HG03025 (cell line): ENCODE measurements around the gene RBAK.
A peak's percentile ranks its signal among the peaks of the same experiment; 100 is the strongest.
"Not testable (repeated sequence)": the region's sequence is repeated elsewhere in the genome, so short reads cannot be mapped to it uniquely, and the experiment has no call there.

Source experiments
- ATAC-seq: cut with Tn5 transposase; IDR thresholded peaks from one replicate; pipeline ENCODE4 v1.9.1; 2021; ENCODE audit warnings: mild to moderate bottlenecking, moderate library complexity; ENCODE audit not compliant: unreplicated experiment, low FRiP score

The RBAK gene

DNA sequence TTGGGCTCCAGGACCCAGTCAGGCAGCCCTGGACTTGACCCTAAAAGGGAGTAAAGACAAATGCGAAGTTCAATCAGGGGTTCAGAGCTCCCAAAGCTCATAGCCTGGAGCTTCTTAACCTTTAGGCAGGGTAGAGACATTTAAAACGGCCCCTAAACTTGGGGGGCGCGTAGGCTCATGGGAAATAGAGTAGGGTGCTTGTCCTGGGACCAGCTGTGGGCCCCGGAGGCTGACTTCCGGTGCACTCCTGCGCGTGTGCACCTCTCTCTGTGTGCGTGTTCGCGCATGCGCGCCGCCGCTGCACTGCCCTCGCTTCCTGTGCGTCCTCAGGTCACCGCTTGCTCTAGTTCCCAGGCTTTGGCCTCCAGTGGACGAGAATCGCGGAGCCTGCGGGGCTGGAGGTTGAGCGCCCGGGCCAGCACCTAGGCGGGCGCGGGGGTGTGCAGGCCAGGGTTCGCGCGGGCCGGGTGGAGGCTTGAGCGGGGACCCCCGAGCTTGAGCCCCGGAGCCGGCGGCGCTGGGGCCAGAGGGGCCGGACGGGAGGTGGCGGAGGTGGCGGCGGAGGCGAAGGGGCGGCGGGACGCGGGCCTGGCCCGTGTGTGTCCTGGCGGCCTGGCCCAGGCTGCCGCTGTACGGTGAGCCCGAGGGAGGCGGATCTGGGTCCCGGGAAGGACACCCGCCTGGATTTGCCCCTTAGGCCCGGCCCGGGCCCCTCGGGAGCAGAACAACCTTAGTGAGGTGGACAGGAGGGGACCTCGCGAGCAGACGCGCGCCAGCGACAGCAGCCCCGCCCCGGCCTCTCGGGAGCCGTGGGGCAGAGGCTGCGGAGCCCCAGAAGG, at the start of gene RBAK:
Gene RBAK, plus strand, starts transcription at position 303 of the 839 bp plus-strand sequence. CDS start 2,217 bp downstream, outside the sequence.
- ATAC-seq = peak; percentile 99

GRCh38 chr7:4996696-4997222, 48.9 kb upstream of the RBAK start:
- no peak for ATAC-seq

- no peak for ATAC-seq
Observed at GRCh38 chr7:4998244-4998643, 47.4 kb upstream of the RBAK start.

GRCh38 chr7:4998910-4999309, 46.8 kb upstream of the RBAK start:
- ATAC-seq = no peak

GRCh38 chr7:4999369-4999950, 46.2 kb upstream of the RBAK start:
- ATAC-seq = no peak

DNA sequence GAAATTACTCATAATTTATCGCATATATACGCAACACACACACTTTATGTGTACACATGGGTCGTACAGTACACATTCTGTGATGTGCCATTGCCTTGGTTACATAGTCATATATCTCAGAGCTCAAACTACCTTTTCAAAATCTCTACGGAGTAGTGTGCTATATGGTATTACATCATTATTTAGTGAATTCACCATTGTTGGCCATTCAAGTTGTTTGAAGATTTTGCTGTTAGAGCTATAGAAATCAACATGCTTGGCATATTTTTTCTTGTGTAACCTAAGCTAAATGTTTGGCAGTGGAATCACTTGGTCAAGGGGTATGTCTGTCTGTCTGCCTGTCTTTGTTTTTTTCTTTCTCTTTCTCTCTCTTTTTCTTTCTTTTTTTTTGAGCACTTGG, 44.7 kb upstream of the RBAK start:
- no peak for ATAC-seq

- no peak for ATAC-seq
Observed at GRCh38 chr7:5001911-5002310, 43.7 kb upstream of the RBAK start.

DNA sequence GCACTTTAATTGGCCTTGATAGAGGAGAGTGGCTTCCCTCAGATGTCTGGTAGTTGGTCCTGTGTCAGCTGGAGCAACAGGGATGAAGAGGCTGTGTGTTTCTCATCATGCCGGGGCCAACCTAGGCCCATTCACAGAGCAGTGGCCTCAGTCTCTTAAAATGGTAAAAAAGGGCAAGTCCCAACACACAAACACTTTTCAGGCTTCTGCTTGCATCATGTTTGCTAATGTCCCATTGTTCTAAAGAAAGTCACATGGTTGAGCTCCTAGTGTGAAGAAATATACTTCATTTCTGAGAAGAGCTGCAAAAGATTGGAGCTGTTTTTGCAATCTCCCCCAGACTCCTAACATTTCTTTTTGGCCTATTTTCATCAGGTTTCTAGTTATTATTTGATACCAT, 40.6 kb upstream of the RBAK start:
- ATAC-seq = no peak

DNA sequence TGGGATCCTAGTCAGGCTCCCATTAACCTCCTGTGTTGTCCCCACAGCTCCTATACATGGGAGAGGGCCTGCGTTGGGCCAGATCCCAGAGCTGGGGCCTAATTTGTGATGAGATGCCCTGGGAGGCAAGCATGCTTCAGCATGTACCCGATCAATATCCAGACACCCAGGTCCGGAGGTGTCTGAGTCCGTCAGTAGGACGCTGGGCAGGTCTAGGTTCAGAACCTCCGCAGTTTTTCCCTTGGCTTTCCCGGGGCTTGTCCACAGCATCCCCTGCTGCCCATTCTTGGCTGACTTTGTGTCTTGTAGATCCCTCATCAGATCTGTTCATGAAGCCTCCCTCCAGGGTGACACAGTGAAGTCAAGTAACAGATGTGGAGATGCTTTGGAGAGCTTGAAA, 32.7 kb upstream of the RBAK start:
- no peak for ATAC-seq

GRCh38 chr7:5015936-5016335, 29.7 kb upstream of the RBAK start:
- ATAC-seq = not testable (repeated sequence)

GRCh38 chr7:5017626-5018025, 28.0 kb upstream of the RBAK start:
- not testable (repeated sequence) for ATAC-seq

DNA sequence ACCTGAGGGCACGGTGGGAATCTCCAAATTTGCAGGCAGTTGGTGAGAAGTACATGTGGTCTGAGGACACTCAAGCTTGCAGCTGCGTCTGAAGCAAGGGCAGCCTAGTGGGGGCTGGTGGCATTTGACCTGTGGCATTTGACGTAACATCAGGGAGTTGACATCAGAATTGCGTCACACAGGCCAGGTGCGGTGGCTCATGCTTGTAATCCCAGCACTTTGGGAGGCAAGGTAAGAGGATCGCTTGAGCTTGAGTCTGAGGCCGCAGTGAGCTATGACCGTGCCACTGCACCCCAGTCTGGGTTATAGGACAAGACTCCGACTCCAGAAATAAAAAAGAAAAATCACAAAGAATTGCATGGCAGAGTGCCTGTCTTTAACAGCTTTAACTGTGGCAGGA, 25.6 kb upstream of the RBAK start:
- ATAC-seq = no peak

DNA sequence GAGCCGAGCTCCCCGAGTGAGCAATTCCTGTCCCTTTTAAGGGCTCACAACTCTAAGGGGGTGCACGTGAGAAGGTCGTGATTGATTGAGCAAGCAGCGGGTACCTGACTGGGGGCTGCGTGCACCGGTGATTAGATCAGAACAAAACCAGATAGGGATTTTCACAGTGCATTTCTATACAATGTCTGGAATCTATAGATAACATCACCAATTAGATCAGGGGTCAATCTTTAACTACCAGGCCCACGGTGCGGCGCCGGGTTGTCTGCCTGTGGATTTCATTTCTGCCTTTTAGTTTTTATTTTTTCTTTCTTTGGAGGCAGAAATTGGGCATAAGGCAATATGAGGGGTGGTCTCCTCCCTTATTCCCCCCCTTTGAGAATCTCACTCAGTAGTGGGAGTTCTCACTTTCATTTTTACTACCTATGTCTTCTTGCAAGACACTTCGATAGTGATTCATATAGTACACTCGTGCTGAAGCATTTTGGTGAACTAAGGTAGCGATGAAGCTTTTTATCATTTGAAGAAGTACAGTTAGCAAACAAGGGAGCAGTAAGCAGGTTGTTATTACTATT, 24.6 kb upstream of the RBAK start:
- ATAC-seq = not testable (repeated sequence)

DNA sequence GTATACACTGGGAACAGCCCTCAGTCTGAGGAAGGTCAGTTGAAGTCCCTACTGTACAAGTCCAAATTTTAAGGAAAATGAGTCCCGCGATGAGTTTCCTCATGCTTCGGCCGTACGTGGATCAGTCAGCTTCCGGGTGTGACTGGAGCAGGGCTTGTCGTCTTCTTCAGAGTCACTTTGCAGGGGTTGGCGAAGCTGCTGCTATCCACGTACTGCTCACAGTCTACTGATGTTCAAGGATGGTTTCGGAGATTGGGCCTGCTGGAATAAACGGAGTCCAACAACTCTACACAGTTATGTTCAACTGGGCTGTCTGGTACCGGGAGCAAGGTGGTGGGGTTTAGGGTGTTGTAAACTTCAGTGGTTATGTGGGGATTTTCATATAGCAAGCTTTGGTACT, 22.0 kb upstream of the RBAK start:
- not testable (repeated sequence) for ATAC-seq

DNA sequence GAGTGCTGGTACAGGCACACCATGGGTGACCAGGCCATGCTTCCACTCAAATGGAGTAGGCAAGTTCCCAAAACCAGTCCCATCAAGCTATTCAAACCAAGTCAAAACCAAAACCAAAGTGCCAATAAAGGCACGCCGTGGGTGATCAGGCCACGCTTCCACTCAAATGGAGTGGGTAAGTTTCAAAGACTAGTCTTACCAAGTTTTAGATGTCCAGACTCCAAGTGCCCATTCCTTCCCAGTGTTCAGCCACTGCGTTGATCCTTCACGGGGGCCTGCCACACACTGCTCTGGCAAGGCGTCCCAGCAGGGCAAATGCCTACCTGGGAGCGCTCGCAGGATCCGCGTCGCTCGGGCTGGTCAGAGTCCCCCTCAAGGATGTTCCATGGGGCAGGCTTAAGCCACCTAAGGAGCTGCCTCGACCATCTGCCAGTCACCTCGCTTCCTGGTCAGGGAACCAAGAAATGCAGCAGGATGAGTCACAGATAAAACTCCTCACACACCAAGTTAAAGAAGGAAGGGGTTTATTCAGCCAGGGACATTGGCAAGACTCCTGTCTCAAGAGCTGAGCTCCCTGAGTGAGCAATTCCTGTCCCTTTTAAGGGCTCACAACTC, 17.8 kb upstream of the RBAK start:
- ATAC-seq = not testable (repeated sequence)

DNA sequence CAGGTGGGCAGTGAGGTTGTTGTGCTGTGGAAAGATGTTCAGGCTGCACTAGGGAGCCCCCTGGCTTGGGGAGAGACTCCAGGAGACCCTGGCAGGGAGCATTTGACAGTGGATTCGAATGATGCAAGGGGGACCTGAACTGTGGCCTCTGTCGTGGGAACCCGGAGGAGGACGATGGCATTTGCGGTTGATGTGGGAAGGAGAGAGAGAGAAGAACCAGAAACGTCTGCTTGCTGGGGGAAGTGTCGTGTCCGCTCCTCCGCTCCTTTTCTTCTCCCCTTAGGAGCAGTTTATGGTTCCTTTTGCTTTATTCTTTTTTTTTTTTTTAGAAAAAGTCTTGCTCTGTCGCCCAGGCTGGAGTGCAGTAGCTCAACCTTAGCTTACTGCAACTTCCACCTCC, 12.5 kb upstream of the RBAK start:
- not testable (repeated sequence) for ATAC-seq

GRCh38 chr7:5035276-5035675, 10.4 kb upstream of the RBAK start:
- no peak for ATAC-seq

- no peak for ATAC-seq
Observed at GRCh38 chr7:5036446-5036845, 9.2 kb upstream of the RBAK start.

DNA sequence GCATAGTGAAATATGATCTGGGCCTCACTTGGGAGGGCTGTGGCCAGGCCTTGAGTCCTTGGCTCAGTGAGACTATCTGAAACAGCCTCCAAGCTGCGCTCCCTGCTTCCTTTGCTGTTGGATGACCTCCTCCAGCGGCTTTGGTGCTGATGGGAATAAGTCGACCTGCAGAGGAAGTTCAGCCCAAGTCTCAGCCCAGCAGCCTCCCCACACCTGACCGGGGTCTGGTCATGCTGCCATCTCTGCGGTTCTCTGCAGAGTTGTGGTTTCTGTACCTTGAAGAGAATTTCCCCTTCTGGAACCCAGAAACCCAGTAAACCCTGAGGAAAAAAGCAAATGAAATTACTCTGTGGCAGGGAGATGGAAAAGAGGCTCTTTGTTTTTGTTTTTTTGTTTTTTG, 4.6 kb upstream of the RBAK start:
- no peak for ATAC-seq

DNA sequence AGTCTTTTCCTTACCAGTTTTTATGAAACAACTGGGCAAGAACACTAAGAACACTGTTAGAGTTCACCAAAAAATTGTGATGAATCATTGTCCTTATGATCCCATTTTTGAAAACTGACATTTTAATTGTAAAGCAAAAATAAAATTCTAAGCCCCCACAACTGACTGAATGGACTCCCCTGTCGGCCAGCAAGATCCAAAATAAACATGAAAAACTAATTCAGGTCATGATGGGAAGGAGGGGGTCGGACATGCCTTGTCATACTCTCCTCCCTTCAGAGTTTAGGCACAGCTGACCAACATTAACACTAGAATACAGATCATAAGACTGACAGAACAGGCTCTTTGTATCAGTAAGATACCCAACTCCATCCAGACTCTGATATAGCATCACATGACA, 2.0 kb upstream of the RBAK start:
- no peak for ATAC-seq

- ATAC-seq = not testable (repeated sequence)
Observed at GRCh38 chr7:5046397-5046732, 705 bp downstream of the RBAK start.
